HepG2 (cell line): ENCODE results near the gene TOP2A. TPM values are rescaled to one million over a fixed set of nuclear protein-coding genes. Genes with fewer than 3 reads are reported as not detected.

Source experiments
- AGO1 ChIP-seq: fragments of 200-400 bp; formaldehyde crosslinking; IDR thresholded peaks from 2 replicates; pipeline ENCODE4 v1.6.1; 2017; ENCODE audit warnings: mild to moderate bottlenecking, low read depth, low read length, moderate library complexity; ENCODE audit not compliant: poor library complexity, severe bottlenecking
- E2F2 ChIP-seq: sonication (generic); formaldehyde crosslinking; IDR thresholded peaks from 2 replicates; pipeline ENCODE4 v1.4.0; 2020; ENCODE audit warnings: missing genetic modification reagents, borderline replicate concordance
- EHMT2 ChIP-seq: fragments of 200-600 bp; sonication (generic); IDR thresholded peaks from 2 replicates; pipeline ENCODE4 v1.7.0; 2017; ENCODE audit warnings: antibody characterized with exemption, low read depth, low read length, borderline replicate concordance
- ELK4 ChIP-seq: sonication (generic); formaldehyde crosslinking; IDR thresholded peaks from 2 replicates; pipeline ENCODE4 v1.9.0; 2021; ENCODE audit warnings: missing genetic modification reagents, borderline replicate concordance
- GTF3A ChIP-seq: sonication (generic); formaldehyde crosslinking; conservative IDR thresholded peaks from 2 replicates; pipeline ENCODE4 v1.4.0; 2020; ENCODE audit warnings: mild to moderate bottlenecking, missing genetic modification reagents
- HHEX ChIP-seq: IDR thresholded peaks from 2 replicates; pipeline ENCODE4 v1.6.1; 2016; ENCODE audit warnings: control low read depth
- HOXA5 ChIP-seq: sonication (generic); formaldehyde crosslinking; IDR thresholded peaks from 2 replicates; pipeline ENCODE4 v1.4.0; 2020; ENCODE audit warnings: missing genetic modification reagents
- KLF11 ChIP-seq: IDR thresholded peaks from 2 replicates; pipeline ENCODE4 v1.6.1; 2016; ENCODE audit warnings: missing compliant biosample characterization
- PAX8 ChIP-seq: sonication (generic); formaldehyde crosslinking; IDR thresholded peaks from 2 replicates; pipeline ENCODE4 v1.8.0; 2022; ENCODE audit warnings: mild to moderate bottlenecking, missing genetic modification reagents, borderline replicate concordance
- REXO4 ChIP-seq: sonication (generic); formaldehyde crosslinking; IDR thresholded peaks from 2 replicates; pipeline ENCODE4 v1.8.0; 2022; ENCODE audit warnings: missing genetic modification reagents, mild to moderate bottlenecking, borderline replicate concordance
- SALL2 ChIP-seq: sonication (generic); formaldehyde crosslinking; IDR thresholded peaks from 2 replicates; pipeline ENCODE4 v1.8.1; 2023; ENCODE audit warnings: mild to moderate bottlenecking, missing genetic modification reagents, inconsistent platforms
- SMYD3 ChIP-seq: sonication (generic); formaldehyde crosslinking; IDR thresholded peaks from 2 replicates; pipeline ENCODE4 v1.8.1; 2023; ENCODE audit warnings: mild to moderate bottlenecking, missing genetic modification reagents
- UBTF ChIP-seq: sonication (generic); formaldehyde crosslinking; IDR thresholded peaks from 2 replicates; pipeline ENCODE4 v1.4.0; 2020; ENCODE audit warnings: mild to moderate bottlenecking, missing genetic modification reagents
- YEATS2 ChIP-seq: sonication (generic); formaldehyde crosslinking; IDR thresholded peaks from 2 replicates; pipeline ENCODE4 v1.4.0; 2020; ENCODE audit warnings: missing genetic modification reagents, borderline replicate concordance
- ZBTB7B ChIP-seq: sonication (generic); formaldehyde crosslinking; IDR thresholded peaks from 2 replicates; pipeline ENCODE4 v1.4.0; 2020; ENCODE audit warnings: missing genetic modification reagents
- ZHX1 ChIP-seq: sonication (generic); formaldehyde crosslinking; IDR thresholded peaks from 2 replicates; pipeline ENCODE4 v1.8.1; 2022; ENCODE audit warnings: low read depth, mild to moderate bottlenecking, missing genetic modification reagents
- ZKSCAN8 ChIP-seq: IDR thresholded peaks from 2 replicates; pipeline ENCODE4 v1.6.1; 2016; ENCODE audit warnings: borderline replicate concordance, missing genetic modification reagents, missing compliant biosample characterization
- ZNF234 ChIP-seq: sonication (generic); formaldehyde crosslinking; conservative IDR thresholded peaks from 2 replicates; pipeline ENCODE4 v1.5.1; 2020; ENCODE audit warnings: mild to moderate bottlenecking, missing genetic modification reagents
- ZNF343 ChIP-seq: sonication (generic); formaldehyde crosslinking; IDR thresholded peaks from 2 replicates; pipeline ENCODE4 v1.4.0; 2020; ENCODE audit warnings: mild to moderate bottlenecking, missing genetic modification reagents
- ZNF414 ChIP-seq: sonication (generic); formaldehyde crosslinking; IDR thresholded peaks from 2 replicates; pipeline ENCODE4 v1.5.0; 2020; ENCODE audit warnings: missing genetic modification reagents
- ZNF841 ChIP-seq: sonication (generic); formaldehyde crosslinking; IDR thresholded peaks from 2 replicates; pipeline ENCODE4 v1.8.1; 2023; ENCODE audit warnings: missing genetic modification reagents, borderline replicate concordance
- polyA plus RNA-seq, 8 experiments: library from polyadenylated mRNA; depleted of rRNA in 3 of 8; stranded (reverse) in 7 of 8; unstranded in 1 of 8; fragments of >200 nt; fragmentation: Illumina TruSeq in 4 of 8; extraction: Trizol in 4 of 8; gene quantifications; 2 replicates each; pipeline versions ENCODE4 v1.2.1 to v1.2.3, GENCODE V29; 2011 to 2016; ENCODE audit warnings: low read depth in 4 of 8, missing spikeins in 1 of 8, mixed read lengths in 1 of 8; ENCODE audit not compliant: insufficient read depth in 1 of 8
- total RNA-seq, 5 experiments: library from RNA; depleted of rRNA; stranded (reverse); fragments of >200 nt; fragmentation: Illumina TruSeq; extraction: Trizol; gene quantifications; 2 replicates each; pipeline ENCODE4 v1.2.3, GENCODE V29; 2016; ENCODE audit warnings: low read depth in 1 of 5

The TOP2A gene
- total and polyA plus RNA-seq, 2 of the 13 experiments (the other 11 are each of a cell fraction or from before 2014, with no cell fraction given): 108 to 327 TPM

- TF ChIP-seq ZNF343 (CRISPR knock-in tag) (peak; percentile 67; the same call in 1 of the 2 replicates), REXO4 (CRISPR knock-in tag) (0 out of 2 replicates have a peak, but pooled peaks have one; percentile 38), UBTF (CRISPR knock-in tag) (peak; percentile 42; the same call in 1 of the 2 replicates), YEATS2 (no peak), ZHX1 (CRISPR knock-in tag) (peak; percentile 55), SMYD3 (CRISPR knock-in tag) (no peak), ZBTB7B (CRISPR knock-in tag) (no peak), E2F2 (CRISPR knock-in tag) (peak; percentile 47; the same call in 1 of the 2 replicates), PAX8 (CRISPR knock-in tag) (0 out of 2 replicates have a peak, but pooled peaks have one; percentile 25), ZNF841 (CRISPR knock-in tag) (no peak), EHMT2 (no peak), GTF3A (no peak), KLF11 (CRISPR knock-in tag) (0 out of 2 replicates have a peak, but pooled peaks have one; percentile 0), ELK4 (no peak), SALL2 (CRISPR knock-in tag) (peak; percentile 45; the same call in 1 of the 2 replicates), ZNF234 (CRISPR knock-in tag) (peak; percentile 66; the same call in 1 of the 2 replicates), ZKSCAN8 (CRISPR knock-in tag) (no peak), HOXA5 (CRISPR knock-in tag) (no peak; the same call in 1 of the 2 replicates), HHEX (CRISPR knock-in tag) (no peak), ZNF414 (CRISPR knock-in tag) (peak; percentile 8; the same call in 1 of the 2 replicates), AGO1 (peak; percentile 48)
These were observed 54.4 kb downstream of the TOP2A start (continued) for GRCh38 chr17:40363111-40363827.
